COLO668 (cell line): ENCODE measurements around the gene FIS1.
"Not testable (repeated sequence)": the region's sequence is repeated elsewhere in the genome, so short reads cannot be mapped to it uniquely, and the experiment has no call there.

Source experiments
- DNase-seq: peaks from one replicate; lab custom pipeline; 2025; ENCODE audit not compliant: unreplicated experiment; lab: John Stamatoyannopoulos, UW

FIS1 gene

DNA sequence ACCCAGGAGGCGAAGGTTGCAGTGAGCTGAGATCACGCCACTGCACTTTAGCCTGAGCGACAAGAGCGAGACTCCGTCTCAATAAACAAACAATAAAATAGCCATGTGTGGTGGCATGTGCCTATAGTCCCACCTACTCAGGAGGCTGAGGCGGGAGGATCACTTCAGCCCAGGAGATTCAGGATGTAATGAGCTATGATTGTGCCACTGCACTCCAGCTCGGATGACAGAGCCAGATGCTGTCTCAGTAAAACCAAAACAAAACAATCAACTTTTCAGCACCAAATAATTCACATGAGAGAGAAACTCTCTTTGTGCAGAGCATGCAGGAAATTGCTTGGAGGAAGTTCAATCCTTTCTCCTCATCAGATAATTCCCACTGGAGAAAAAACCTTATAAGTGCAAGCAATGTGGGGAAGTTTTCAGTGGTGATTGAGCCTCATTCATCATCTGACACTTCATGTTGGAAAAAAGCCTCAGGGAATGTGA is 13.4 kb upstream of the FIS1 start:
- no peak for DNase-seq

- DNase-seq, result no peak
These were observed 10.9 kb upstream of the FIS1 start for GRCh38 chr7:101255796-101256195.

DNA sequence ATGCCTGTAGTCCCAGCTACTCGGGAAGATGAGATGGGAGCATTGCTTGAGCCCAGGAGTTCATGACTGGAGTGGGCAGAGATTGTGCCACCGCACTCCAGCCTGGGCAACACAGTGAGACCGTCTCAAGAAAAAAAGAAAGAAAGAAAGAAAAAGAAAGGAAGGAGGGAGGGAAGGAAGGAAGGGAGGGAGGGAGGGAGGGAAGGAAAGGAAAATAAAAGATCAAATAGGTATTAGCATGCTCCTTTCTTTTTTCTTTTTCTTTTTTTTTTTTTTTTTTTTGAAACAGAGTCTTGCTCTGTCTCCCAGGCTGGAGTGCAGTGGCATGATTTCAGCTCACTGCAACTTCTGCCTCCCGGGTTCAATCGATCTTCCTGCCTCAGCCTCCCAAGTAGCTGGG is 8.3 kb upstream of the FIS1 start:
- DNase-seq, result not testable (repeated sequence)

DNA sequence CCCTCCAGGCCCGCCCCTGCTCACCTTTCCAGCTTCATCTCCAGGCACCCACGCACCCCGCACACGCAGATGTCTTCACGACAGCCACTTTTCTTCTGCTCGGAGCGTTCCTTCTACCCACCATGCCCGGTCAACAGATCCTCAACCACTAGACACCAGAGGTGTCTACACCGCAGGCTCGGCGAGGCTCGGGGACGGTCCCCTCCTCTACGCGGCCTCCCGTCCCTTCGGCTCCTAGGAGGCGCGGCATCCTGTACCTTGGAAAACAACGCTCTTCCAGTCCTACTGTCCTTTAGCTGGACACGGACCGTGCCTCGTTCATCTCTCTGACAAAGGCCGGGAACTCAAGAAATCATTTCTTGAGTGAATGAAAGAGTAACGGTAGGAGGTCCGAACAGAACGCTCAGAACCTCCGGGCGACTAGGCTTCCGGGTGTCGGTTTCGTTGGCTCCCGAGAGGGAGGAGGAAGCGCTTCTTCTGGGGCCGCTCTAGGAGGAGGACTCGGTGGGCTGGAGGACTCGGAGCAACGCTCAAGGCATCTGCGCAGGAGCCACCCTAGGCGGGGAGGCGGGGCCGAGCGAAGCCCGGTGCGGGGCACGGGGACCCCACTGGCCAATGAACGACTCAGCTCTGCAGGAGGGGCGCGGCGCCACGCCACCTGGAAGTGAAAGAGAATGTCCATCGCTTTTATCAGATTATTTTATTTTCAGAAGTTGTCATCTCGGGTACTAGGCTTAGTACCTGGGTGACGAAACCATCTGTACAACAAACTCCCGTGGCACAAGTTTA is 7.2 kb upstream of the FIS1 start:
- peak; percentile 98 for DNase-seq

- DNase-seq, result no peak
These were observed 5.4 kb upstream of the FIS1 start for GRCh38 chr7:101250324-101250723.

- no peak for DNase-seq
These were observed 3.4 kb upstream of the FIS1 start for GRCh38 chr7:101248276-101248675.

GRCh38 chr7:101245147-101245668 is 327 bp upstream of the FIS1 start:
- no peak for DNase-seq

GRCh38 chr7:101243646-101244374 is 1.1 kb downstream of the FIS1 start:
- DNase-seq, result peak; percentile 6

- no peak for DNase-seq
These were observed 3.2 kb downstream of the FIS1 start for GRCh38 chr7:101241443-101242349.

GRCh38 chr7:101241015-101241363 is 3.9 kb downstream of the FIS1 start:
- no peak for DNase-seq

GRCh38 chr7:101240226-101241014 is 4.5 kb downstream of the FIS1 start:
- no peak for DNase-seq

DNA sequence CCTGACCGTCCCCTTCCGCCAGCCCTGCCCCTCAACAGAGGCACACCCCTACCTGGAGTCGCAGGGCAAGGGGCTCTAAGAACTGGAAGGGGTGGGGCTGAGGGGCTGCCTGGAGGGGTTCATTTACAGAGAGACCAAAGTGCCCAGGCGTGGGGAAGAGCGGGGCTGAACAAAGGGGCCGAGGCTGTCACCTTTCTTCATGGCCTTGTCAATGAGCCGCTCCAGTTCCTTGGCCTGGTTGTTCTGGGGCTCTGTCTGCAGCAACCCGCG is 5.0 kb downstream of the FIS1 start:
- no peak for DNase-seq

DNA sequence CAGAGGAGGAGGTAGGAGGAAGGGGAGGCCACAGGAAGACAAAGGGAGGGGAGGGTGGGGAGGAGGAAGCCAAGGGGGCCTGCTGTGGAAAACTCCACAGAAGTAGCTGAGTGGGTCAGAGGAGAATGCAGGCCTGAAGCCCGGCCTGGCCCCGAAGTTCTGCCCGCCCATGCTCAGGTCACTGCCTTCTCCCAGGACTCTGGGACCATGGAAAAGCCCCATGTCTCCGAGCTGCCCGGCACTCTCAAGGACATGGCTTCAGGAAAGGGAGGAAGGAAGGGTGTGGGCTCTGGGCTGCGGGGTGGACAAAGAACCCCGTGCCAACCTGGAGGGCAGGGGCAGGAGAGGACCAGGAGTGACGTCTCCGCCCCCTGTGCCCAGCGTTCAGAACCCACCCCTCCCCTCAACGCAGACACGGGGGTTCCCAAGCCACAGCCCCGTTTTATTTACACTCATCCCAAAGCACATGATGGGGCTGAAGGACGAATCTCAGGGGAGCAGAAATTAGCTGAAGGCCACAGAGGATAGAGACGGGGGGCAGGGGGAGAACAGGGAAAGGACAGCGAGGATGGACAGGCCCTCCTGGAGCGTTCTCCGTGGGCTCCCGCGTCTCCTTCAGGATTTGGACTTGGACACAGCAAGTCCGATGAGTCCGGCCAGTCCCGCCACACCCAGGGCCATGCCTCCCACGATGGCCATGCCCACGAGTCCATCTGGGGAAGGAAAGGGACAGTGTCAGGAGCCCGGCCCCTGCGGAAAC is 5.5 kb downstream of the FIS1 start:
- no peak for DNase-seq

GRCh38 chr7:101238226-101239182 is 6.4 kb downstream of the FIS1 start:
- DNase-seq, result no peak

- no peak for DNase-seq
These were observed 7.4 kb downstream of the FIS1 start, which contains the start of gene CLDN15 for GRCh38 chr7:101237206-101238067. Gene CLDN15 (minus strand): TSS chr7:101237802. CDS start chr7:101237581, 221 bp downstream.

GRCh38 chr7:101236292-101236835 is 8.5 kb downstream of the FIS1 start:
- no peak for DNase-seq

DNA sequence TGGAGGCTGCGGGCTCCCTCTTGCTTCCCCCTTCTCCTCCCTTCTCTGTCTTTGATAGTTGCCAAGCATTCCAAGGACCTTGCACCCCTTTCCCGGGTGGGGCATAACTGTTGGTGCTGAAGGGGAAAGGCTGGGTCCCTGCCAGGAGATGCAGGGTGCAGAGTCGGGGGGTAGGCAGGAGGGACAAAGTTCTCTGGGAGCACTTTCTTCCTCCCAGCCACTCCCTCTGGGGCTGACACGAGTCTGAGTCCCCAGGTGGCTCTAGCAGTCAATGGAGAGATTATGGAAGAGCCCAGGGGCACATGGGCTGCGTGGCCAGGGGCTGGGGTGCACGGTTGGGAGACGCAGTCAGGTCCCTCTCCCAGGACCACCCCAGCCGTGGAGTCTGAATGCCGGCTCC is 9.4 kb downstream of the FIS1 start:
- DNase-seq, result no peak
